Activated CD8-positive, alpha-beta memory T cell treated with anti-CD3 and anti-CD28 coated beads for 24 hours (primary cell): Measurements from ENCODE around the gene TMPRSS11D.

ENCODE experiments used
- DNase-seq: peaks from one replicate; pipeline ENCODE4 v3.0.0-alpha.2; 2020

The TMPRSS11D gene

GRCh38 chr4:67884701-67885100, 899 bp upstream of the TMPRSS11D start:
- no peak for DNase-seq

DNA sequence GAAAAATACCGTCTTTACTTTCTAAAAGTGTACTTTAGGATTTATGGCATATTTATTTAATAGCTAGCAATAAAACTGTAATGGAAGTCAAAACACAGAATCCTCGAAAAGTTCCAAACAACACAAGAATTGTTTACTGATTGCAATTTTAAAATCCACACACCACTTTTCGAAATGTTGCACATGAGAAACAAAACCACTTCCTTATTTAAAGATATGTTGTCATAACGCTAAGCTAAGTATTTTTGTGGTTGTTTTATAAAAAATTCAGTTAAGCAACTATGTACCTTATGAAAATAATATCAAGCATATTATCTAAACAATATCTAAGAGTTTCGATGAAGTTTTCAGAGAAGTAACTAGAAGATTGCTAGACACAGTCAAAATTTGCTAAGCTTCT, 344 bp downstream of the TMPRSS11D start:
- no peak for DNase-seq

DNA sequence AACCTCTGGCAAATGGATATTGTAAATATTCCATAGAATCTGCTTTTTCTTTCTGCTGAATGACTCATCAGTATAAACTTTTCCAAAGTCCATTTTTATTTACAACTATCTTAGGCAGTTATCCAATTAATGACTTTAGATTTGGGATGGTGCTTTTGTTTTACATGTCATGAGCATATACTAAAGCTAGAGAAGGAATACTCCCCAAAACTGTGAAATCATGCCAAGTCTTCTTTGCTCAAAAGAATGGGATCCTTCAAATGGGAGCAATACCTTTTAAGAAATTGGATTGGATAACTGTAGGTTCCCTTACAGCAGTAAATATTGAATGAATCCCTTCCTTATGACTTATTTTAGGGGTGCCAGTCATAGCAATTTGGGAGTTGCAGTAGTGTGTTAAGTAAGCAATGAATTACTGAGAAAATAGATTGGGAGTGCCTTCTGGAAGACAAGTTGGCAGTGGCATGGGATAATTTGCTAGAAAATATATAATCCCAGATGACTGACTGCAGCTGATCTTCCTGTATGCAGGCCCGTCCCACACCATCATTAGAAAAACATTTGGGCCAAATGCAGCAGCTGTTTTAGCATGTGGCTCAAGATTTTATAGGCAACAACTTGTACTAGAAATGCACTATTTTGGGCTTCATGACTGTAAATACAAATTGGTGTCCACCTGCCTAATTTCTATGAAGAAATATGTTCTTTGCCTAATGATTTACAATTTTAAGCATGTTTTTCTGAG, 2.8 kb downstream of the TMPRSS11D start:
- no peak for DNase-seq

DNA sequence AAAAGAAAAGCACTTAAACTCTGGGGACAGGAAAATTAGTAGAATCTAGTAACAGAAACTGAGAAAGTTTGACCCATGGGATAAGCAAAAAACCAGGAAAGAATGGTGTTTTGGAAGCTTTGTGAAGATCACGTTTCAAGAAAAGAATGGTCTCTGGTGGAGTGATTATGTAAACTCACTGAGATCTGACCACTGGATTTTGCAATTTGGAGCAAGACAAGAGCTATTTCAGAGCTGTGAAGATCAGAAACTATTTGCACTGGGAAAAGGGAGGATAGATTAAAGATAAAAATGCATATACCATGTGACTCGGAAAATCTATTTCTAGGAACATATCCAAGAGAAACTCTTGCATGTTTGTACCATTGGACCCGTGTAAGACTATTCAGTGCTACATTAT, 4.3 kb downstream of the TMPRSS11D start:
- no peak for DNase-seq

- no peak for DNase-seq
Observed at GRCh38 chr4:67877086-67877485, 6.7 kb downstream of the TMPRSS11D start.

- DNase-seq, result no peak
Observed at GRCh38 chr4:67874986-67875385, 8.8 kb downstream of the TMPRSS11D start.

DNA sequence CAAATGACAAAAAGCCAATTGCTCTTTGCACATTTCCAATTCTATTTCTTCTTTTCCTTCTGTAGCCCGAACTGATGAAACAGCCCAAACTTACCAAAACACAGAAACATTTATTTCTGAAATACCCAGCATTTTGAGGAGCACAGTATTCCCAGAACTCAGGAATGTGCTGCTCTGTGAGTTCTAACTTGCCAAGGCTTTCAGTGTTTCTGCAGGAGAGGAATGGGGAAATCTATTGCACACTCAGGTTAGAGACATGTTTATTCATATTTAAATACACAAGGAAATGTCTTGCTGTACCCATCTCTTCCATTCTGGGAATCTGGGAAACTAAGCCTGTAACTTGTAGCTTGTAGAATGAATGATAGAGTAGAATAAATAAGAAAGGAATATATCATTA, 10.7 kb downstream of the TMPRSS11D start:
- no peak for DNase-seq

DNA sequence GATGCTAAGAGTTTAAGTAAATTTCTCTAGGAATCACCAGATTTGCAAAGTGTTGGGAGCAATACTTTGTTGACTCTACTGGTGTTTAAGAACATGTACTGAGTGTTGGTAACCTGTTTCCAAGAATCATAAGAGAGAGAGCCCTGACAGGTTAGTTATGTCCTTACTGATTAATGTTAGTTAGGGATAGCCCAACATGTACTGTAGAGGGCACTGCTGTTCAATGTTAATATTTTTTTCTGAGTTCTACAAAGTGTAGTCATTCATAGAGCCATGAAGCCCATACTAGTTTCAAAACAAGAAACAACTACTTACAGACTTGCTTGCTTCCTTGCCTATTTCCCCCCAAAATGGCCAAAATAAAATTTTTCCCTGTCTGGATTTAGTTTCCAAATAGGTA, 11.9 kb downstream of the TMPRSS11D start:
- DNase-seq, result no peak

GRCh38 chr4:67869580-67870190, 14.1 kb downstream of the TMPRSS11D start:
- DNase-seq, result no peak

DNA sequence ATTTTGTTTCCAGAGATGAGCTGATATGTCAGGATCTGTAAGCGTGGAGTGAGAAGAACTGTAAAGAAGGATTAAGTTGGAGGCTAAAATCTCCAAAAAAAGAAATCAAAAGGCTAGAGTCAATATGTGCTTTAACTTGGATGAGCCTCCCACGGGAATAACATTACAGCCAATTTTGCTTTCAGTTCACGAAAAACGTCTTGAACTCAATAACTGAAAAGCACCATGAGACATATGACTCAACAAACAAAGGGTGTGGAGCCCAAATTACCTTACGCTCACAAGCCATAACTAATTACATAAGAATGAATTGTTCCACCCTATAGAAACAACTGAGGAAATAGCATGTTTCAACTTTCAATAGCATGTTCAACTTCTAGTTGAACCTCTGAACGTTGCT, 22.3 kb downstream of the TMPRSS11D start:
- no peak for DNase-seq

GRCh38 chr4:67853336-67853735, 30.5 kb downstream of the TMPRSS11D start:
- DNase-seq, result no peak

DNA sequence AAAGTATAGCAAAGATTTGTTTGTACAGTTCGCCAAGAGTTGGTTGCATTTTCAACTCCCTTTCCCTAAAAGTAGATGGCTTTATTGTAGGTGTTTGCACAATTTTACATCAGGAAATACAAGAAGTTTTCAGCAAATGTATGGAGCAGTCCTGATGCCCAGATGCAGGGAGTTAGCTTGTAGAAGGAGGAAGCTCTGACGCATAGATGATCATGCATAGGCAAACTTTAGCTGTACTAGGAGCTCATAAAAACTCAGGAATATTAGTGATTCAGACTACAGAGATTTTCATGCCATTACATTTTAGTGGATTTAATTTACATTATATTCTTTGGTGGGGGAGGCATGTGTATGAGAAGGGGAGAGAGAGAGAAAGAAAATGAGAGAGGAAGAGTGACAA, 62.9 kb downstream of the TMPRSS11D start:
- no peak for DNase-seq

- DNase-seq, result no peak
Observed at GRCh38 chr4:67810011-67810410, 73.8 kb downstream of the TMPRSS11D start.

- DNase-seq, result no peak
Observed at GRCh38 chr4:67809502-67809901, 74.3 kb downstream of the TMPRSS11D start.

GRCh38 chr4:67796810-67797209, 87.0 kb downstream of the TMPRSS11D start:
- no peak for DNase-seq

DNA sequence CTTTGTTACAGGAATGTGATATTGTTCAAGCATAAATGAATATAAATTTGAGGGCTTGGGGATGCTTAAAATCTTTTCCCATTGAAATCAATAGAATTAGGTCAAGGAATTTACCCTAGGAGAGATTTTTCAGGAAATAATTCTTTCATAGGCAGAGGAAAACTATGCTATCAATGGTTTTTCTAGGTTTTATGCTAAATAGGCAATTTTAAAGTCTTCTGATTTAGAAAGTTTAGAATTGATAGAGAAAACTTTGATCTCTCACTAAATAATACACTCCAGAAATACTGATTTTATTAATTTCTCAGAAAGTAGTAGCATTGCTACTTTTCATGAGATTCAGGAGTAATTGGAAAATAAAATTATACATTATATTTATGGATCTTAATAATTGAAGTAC, 93.1 kb downstream of the TMPRSS11D start:
- no peak for DNase-seq

GRCh38 chr4:67787311-67787710, 96.5 kb downstream of the TMPRSS11D start:
- DNase-seq, result no peak

DNA sequence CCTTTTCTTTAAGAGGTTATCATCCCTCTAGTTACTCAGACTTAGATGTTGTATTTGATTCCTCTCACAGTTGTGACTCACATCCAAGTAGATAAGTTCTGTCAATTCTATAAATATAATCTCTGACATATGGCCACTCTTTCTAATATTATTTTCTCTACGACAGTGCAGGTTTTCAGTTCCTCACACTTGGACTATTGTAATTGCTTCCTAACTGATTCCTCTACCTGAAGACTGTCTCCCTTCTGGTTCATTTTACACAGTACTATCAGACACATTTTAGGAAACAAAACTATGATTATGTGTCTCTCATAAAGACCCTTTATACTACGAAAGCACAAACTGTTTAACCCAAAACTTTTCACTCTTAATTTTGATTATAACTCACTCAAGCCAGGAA, 98.3 kb downstream of the TMPRSS11D start:
- DNase-seq, result no peak

DNA sequence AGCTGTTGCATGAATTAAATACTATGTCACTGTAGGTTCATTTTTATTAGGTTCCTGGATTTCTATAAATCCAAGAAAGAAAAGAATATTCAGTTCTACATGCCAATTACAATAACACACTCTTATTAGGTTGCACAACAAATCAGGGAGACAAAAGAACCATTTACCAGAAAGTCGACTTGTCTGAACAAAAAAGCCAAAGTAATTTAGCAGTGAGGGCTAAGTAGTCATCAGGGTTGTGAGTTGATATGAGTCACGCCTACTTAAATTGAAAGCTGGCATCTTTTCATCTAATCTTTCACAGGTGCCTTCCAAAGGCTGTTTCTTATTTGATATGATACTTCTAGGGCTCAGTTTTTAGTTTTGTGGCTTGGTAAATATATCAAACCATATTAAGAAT, 104.2 kb downstream of the TMPRSS11D start:
- DNase-seq, result no peak

GRCh38 chr4:67776746-67777145, 107.1 kb downstream of the TMPRSS11D start:
- no peak for DNase-seq
